ENCODE results near the gene KCNJ18. TPM values are rescaled to one million over a fixed set of nuclear protein-coding genes. Genes with fewer than 3 reads are reported as not detected.
"Not testable (repeated sequence)": the region's sequence is repeated elsewhere in the genome, so short reads cannot be mapped to it uniquely, and the experiment has no call there.

KCNJ18 gene
- polyA plus RNA-seq, 5 donors: not detected

- DNase-seq: not testable (repeated sequence)
Measured at GRCh38 chr17:21724216-21725006, 32.1 kb downstream of the KCNJ18 start.

GRCh38 chr17:21731076-21731475 lies 38.8 kb downstream of the KCNJ18 start:
- DNase-seq: not testable (repeated sequence)

- not testable (repeated sequence) for DNase-seq
Measured at GRCh38 chr17:21733931-21734330, 41.6 kb downstream of the KCNJ18 start.

- not testable (repeated sequence) for DNase-seq
Measured at GRCh38 chr17:21735814-21736213, 43.5 kb downstream of the KCNJ18 start.

GRCh38 chr17:21737015-21737580 lies 44.8 kb downstream of the KCNJ18 start:
- not testable (repeated sequence) for DNase-seq

- not testable (repeated sequence) for DNase-seq
Measured at GRCh38 chr17:21738241-21738640, 45.9 kb downstream of the KCNJ18 start.

GRCh38 chr17:21738877-21739474 lies 46.7 kb downstream of the KCNJ18 start:
- not testable (repeated sequence) for DNase-seq

GRCh38 chr17:21739485-21739884 lies 47.2 kb downstream of the KCNJ18 start:
- not testable (repeated sequence) for DNase-seq

GRCh38 chr17:21740836-21741235 lies 48.5 kb downstream of the KCNJ18 start:
- not testable (repeated sequence) for DNase-seq

- DNase-seq: not testable (repeated sequence)
Measured at GRCh38 chr17:21741520-21741919, 49.2 kb downstream of the KCNJ18 start.

GRCh38 chr17:21742326-21742725 lies 50.0 kb downstream of the KCNJ18 start:
- no peak for DNase-seq

GRCh38 chr17:21744151-21744550 lies 51.8 kb downstream of the KCNJ18 start:
- not testable (repeated sequence) for DNase-seq

GRCh38 chr17:21744621-21745020 lies 52.3 kb downstream of the KCNJ18 start:
- DNase-seq: not testable (repeated sequence)

- DNase-seq: not testable (repeated sequence)
Measured at GRCh38 chr17:21745385-21746054, 53.2 kb downstream of the KCNJ18 start.

- DNase-seq: not testable (repeated sequence)
Measured at GRCh38 chr17:21746415-21746814, 54.1 kb downstream of the KCNJ18 start.

- DNase-seq: not testable (repeated sequence)
Measured at GRCh38 chr17:21747195-21747915, 55.0 kb downstream of the KCNJ18 start.

GRCh38 chr17:21748686-21749085 lies 56.4 kb downstream of the KCNJ18 start:
- not testable (repeated sequence) for DNase-seq

GRCh38 chr17:21749696-21750531 lies 57.6 kb downstream of the KCNJ18 start:
- DNase-seq: not testable (repeated sequence)

- DNase-seq: not testable (repeated sequence)
Measured at GRCh38 chr17:21751111-21751510, 58.8 kb downstream of the KCNJ18 start.

Data from right lung (tissue), 5 donors.